ENCODE data around the gene CTCF.

GRCh38 chr16:67562918-67563707 lies 787 bp downstream of the CTCF start:
- TF ChIP-seq CTCF (IDR thresholded peaks at IDR 0.05; ENCODE audit: low read depth, low read length, missing input control): no peak
- TF ChIP-seq JUND (IDR thresholded peaks at IDR 0.05): no peak
- no peak for TF ChIP-seq ZBTB33 (IDR thresholded peaks at IDR 0.05)
- TF ChIP-seq TAF1 (conservative IDR thresholded peaks at IDR 0.05): no peak
- TF ChIP-seq REST (IDR thresholded peaks at IDR 0.05): no peak
- TF ChIP-seq EGR1 (IDR thresholded peaks at IDR 0.05; ENCODE audit: low read depth in 2 of 2): no peak
- no peak for TF ChIP-seq YY1 (IDR thresholded peaks at IDR 0.05)
- no peak for TF ChIP-seq MAX (IDR thresholded peaks at IDR 0.05)
- TF ChIP-seq GABPA (IDR thresholded peaks at IDR 0.05 in 1 of 2, conservative IDR thresholded peaks at IDR 0.05 in 1 of 2): no peak
- TF ChIP-seq SP1 (IDR thresholded peaks at IDR 0.05): no peak
- no peak for TF ChIP-seq RAD21 (IDR thresholded peaks at IDR 0.05)
- no peak for TF ChIP-seq ATF3 (IDR thresholded peaks at IDR 0.05)
- no peak for TF ChIP-seq FOXA1 (IDR thresholded peaks at IDR 0.05)
